B cell (primary cell): Measurements from ENCODE around the gene RERE. TPM values are rescaled to one million over a fixed set of nuclear protein-coding genes. Genes with fewer than 3 reads are reported as not detected.
"Not testable (repeated sequence)": the region's sequence is repeated elsewhere in the genome, so short reads cannot be mapped to it uniquely, and the experiment has no call there.

Source experiments
- ATAC-seq: fragments of 200-7000 bp; cut with Tn5 transposase; one replicate; pipeline ENCODE4 v1.10.0; 2021; ENCODE audit warnings: low read depth, mild to moderate bottlenecking, moderate number of reproducible peaks, moderate library complexity
- CTCF ChIA-PET: fragments of 350-600 bp; sonication (Branson Sonifier 250); formaldehyde crosslinking; loops from one replicate; lab custom pipeline; 2021; ENCODE audit warnings: antibody characterized with exemption, inconsistent platforms; lab: Charles Lee
- POLR2A ChIA-PET: fragments of 350-600 bp; sonication (Branson Sonifier 250); formaldehyde crosslinking; loops from one replicate; lab custom pipeline; 2021; ENCODE audit warnings: antibody characterized with exemption; lab: Charles Lee
- DNase-seq: peaks from one replicate; pipeline ENCODE4 v3.0.0; 2013
- H2AFZ ChIP-seq: 2 replicates; pipeline ENCODE4 v1.6.1; 2012; ENCODE audit warnings: mild to moderate bottlenecking, low read depth, low read length; ENCODE audit not compliant: insufficient read depth, poor library complexity, severe bottlenecking
- H3K27ac ChIP-seq, 2 donors: 1 replicate in 1 of 2; 2 replicates in 1 of 2; pipeline ENCODE4 v1.5.1; 2012 to 2013; ENCODE audit warnings: low read length in 2 of 2, mild to moderate bottlenecking in 2 of 2, moderate library complexity in 1 of 2
- H3K27me3 ChIP-seq, 4 experiments: fragments of 200-600 bp in 1 of 4; sonication (generic) in 1 of 4; replicated peaks in 1 of 4; 1 replicate in 2 of 4; 2 replicates in 2 of 4; pipeline versions ENCODE4 v1.6.1 to v1.7.0; 2013 to 2016; ENCODE audit warnings: low read length in 3 of 4, mild to moderate bottlenecking in 2 of 4, mixed read lengths in 1 of 4, moderate library complexity in 1 of 4; ENCODE audit not compliant: insufficient read depth in 4 of 4, control insufficient read depth in 3 of 4; ENCODE audit errors: control extremely low read depth in 1 of 4
- H3K36me3 ChIP-seq, 2 experiments: replicated peaks in 1 of 2; 1 replicate in 1 of 2; 2 replicates in 1 of 2; pipeline versions ENCODE4 v1.6.1 to v1.7.1; 2013; ENCODE audit warnings: low read length in 1 of 2; ENCODE audit not compliant: insufficient read depth in 2 of 2, control insufficient read depth in 1 of 2; ENCODE audit errors: control extremely low read depth in 1 of 2, extremely low read depth in 1 of 2
- H3K4me1 ChIP-seq, 2 donors: fragments of 200-600 bp in 1 of 2; sonication (generic) in 1 of 2; 1 replicate in 1 of 2; 2 replicates in 1 of 2; pipeline versions ENCODE4 v1.5.1 to v1.6.1; 2013 to 2017; ENCODE audit warnings: low read length in 2 of 2; ENCODE audit not compliant: control insufficient read depth in 2 of 2, insufficient read depth in 2 of 2
- H3K4me2 ChIP-seq: replicated peaks from 2 replicates; pipeline ENCODE3; 2012; ENCODE audit warnings: mild to moderate bottlenecking, low read depth, low read length; ENCODE audit not compliant: poor library complexity, severe bottlenecking
- H3K4me3 ChIP-seq, 5 experiments: fragments of 200-600 bp in 1 of 5; sonication (generic) in 1 of 5; 1 replicate in 3 of 5; 2 replicates in 2 of 5; pipeline versions ENCODE4 v1.5.1 to v1.7.0; 2011 to 2016; ENCODE audit warnings: low read length in 4 of 5, mild to moderate bottlenecking in 4 of 5, low read depth in 2 of 5, control low read depth in 1 of 5, moderate library complexity in 1 of 5; ENCODE audit not compliant: insufficient read depth in 1 of 5; ENCODE audit errors: control extremely low read depth in 1 of 5, extremely low read depth in 1 of 5
- H3K79me2 ChIP-seq: fragments of 200-600 bp; sonication (generic); one replicate; pipeline ENCODE4 v1.6.0; 2016; ENCODE audit warnings: low read length; ENCODE audit not compliant: control insufficient read depth, insufficient read depth
- H3K9ac ChIP-seq: fragments of 200-600 bp; sonication (generic); 2 replicates; pipeline ENCODE4 v1.6.1; 2017; ENCODE audit warnings: mild to moderate bottlenecking, low read length, moderate library complexity
- H3K9me3 ChIP-seq, 3 donors: one replicate each; pipeline versions ENCODE4 v1.6.1 to v1.7.1; 2013; ENCODE audit warnings: low read length in 2 of 3; ENCODE audit not compliant: control insufficient read depth in 2 of 3, insufficient read depth in 1 of 3; ENCODE audit errors: control extremely low read depth in 1 of 3
- H4K20me1 ChIP-seq: 2 replicates; pipeline ENCODE4 v1.6.0; 2012; ENCODE audit warnings: mild to moderate bottlenecking, low read length; ENCODE audit not compliant: insufficient read depth, control insufficient read depth, poor library complexity, severe bottlenecking
- H3K27ac Mint-ChIP-seq: one replicate; pipeline ENCODE4 v1.8.0; 2021; ENCODE audit warnings: mixed read lengths
- H3K27me3 Mint-ChIP-seq: one replicate; pipeline ENCODE4 v1.8.0; 2021; ENCODE audit warnings: mixed read lengths
- H3K4me1 Mint-ChIP-seq: one replicate; pipeline ENCODE4 v1.8.0; 2021; ENCODE audit warnings: mixed read lengths
- H3K4me3 Mint-ChIP-seq: one replicate; pipeline ENCODE4 v1.8.0; 2021; ENCODE audit warnings: mixed read lengths
- H3K9me3 Mint-ChIP-seq: one replicate; pipeline ENCODE4 v1.8.0; 2022; ENCODE audit warnings: mixed read lengths; ENCODE audit not compliant: insufficient read depth
- WGBS: methylation state at CpG from one replicate; pipeline ENCODE4 v1.1.5; 2013; ENCODE audit warnings: missing lambda C conversion rate; ENCODE audit not compliant: insufficient coverage; 5-methylcytosine and 5-hydroxymethylcytosine counted together
- intact Hi-C: fragments of 100-400 bp; cut with micrococcal nuclease; formaldehyde crosslinking; loops from one replicate; pipeline ENCODE4 v1.10.0; 2022
- polyA plus RNA-seq: library from polyadenylated mRNA; depleted of rRNA; stranded (reverse); fragments of >200 nt; gene quantifications from 2 replicates; pipeline ENCODE4 v1.2.3, GENCODE V29; 2012
- total RNA-seq, 2 donors: library from RNA; stranded (reverse); fragments of 120-200 nt in 1 of 2; gene quantifications; 1 replicate in 1 of 2; 2 replicates in 1 of 2; pipeline versions ENCODE4 v1.2.3 to v1.2.4, GENCODE V29; 2013 to 2022

RERE gene
- total and polyA plus RNA-seq, 2 donors (not counting 1 experiment from before 2014, with no cell fraction given): 27.3 to 132 TPM

- H3K9me3 ChIP-seq, POLR2A ChIA-PET, H3K36me3 ChIP-seq, H2AFZ ChIP-seq, H3K4me3 ChIP-seq, H4K20me1 ChIP-seq, H3K9me3 Mint-ChIP-seq, H3K27me3 ChIP-seq, H3K27me3 Mint-ChIP-seq: not testable (repeated sequence)
- ATAC-seq (peak; percentile 78), DNase-seq (peak; percentile 75)
- Histone ChIP-seq H3K79me2 (peaks cover 68% of the 10 kb centered on the region), H3K4me1 (peaks cover 55 to 56% of the 10 kb centered on the region in 2 donors), H3K9ac (peak overlapping the region; percentile 26), H3K4me2 (peak overlapping the region; percentile 15), H3K27ac (peak overlapping the region; percentile 5 to 77)
- 0% methylated on average over 3 of the region's 7 CpGs for WGBS
- intact Hi-C loops: loop anchor here (5.0 kb wide), 1 partner anchor 79 kb away; no protein-coding TSS in a partner anchor
- H3K4me3 Mint-ChIP-seq: peak overlapping the region; percentile 59
- peaks cover 68% of the 10 kb centered on the region for H3K4me1 Mint-ChIP-seq
- peak overlapping the region; percentile 82 for H3K27ac Mint-ChIP-seq
- CTCF ChIA-PET: interaction anchor here (1.0 kb wide), 1 partner anchor 61 kb away, joined by 3 read pairs; no protein-coding TSS in a partner anchor
These were observed 193.7 kb downstream of the RERE start for GRCh38 chr1:8623651-8624192.

GRCh38 chr1:8621785-8622348 lies 195.6 kb downstream of the RERE start:
- H3K9me3 Mint-ChIP-seq, H3K4me3 Mint-ChIP-seq, H3K27me3 ChIP-seq, H3K9me3 ChIP-seq, POLR2A ChIA-PET, H4K20me1 ChIP-seq, H3K4me3 ChIP-seq, H3K9ac ChIP-seq, H3K27me3 Mint-ChIP-seq, ATAC-seq, DNase-seq, H3K4me2 ChIP-seq, H3K36me3 ChIP-seq, H2AFZ ChIP-seq: not testable (repeated sequence)
- intact Hi-C loops: loop anchor here (5.0 kb wide), 1 partner anchor 80 kb away; no protein-coding TSS in a partner anchor
- H3K79me2 ChIP-seq: peaks cover 70% of the 10 kb centered on the region
- peaks cover 37 to 42% of the 10 kb centered on the region in 2 donors for H3K4me1 ChIP-seq
- CTCF ChIA-PET: interaction anchor here (0.6 to 0.7 kb wide), 2 partner anchors 60 to 193 kb away, joined by 3 to 4 read pairs; no protein-coding TSS in a partner anchor
- Mint-ChIP-seq H3K4me1 (peaks cover 58% of the 10 kb centered on the region), H3K27ac (peak overlapping the region; percentile 8)
- no CpG with 5 or more reads among the region's 2 CpGs for WGBS
- H3K27ac ChIP-seq: peak overlapping the region in 1 of 2 donors; percentile 19

- H4K20me1 ChIP-seq, H3K9me3 Mint-ChIP-seq, H3K4me3 ChIP-seq, POLR2A ChIA-PET, H3K27me3 ChIP-seq, H2AFZ ChIP-seq, H3K27ac ChIP-seq, H3K27me3 Mint-ChIP-seq, H3K4me3 Mint-ChIP-seq, H3K9me3 ChIP-seq, DNase-seq, ATAC-seq, H3K36me3 ChIP-seq, H3K9ac ChIP-seq, CTCF ChIA-PET, H3K4me2 ChIP-seq: not testable (repeated sequence)
- Histone ChIP-seq H3K4me1 (peaks cover 29 to 34% of the 10 kb centered on the region in 2 donors), H3K79me2 (peaks cover 66% of the 10 kb centered on the region)
- 100% methylated on average over 4 of the region's 9 CpGs for WGBS
- H3K4me1 Mint-ChIP-seq: peaks cover 50% of the 10 kb centered on the region
- intact Hi-C loops: loop anchor here (5.0 kb wide), 1 partner anchor 81 kb away; no protein-coding TSS in a partner anchor
- peak overlapping the region; percentile 41 for H3K27ac Mint-ChIP-seq
These were observed 196.3 kb downstream of the RERE start for GRCh38 chr1:8621034-8621582.
